GM21619 (cell line): ENCODE measurements around the gene SH3YL1.
"Not testable (repeated sequence)": the region's sequence is repeated elsewhere in the genome, so short reads cannot be mapped to it uniquely, and the experiment has no call there.

Experiments
- ATAC-seq: cut with Tn5 transposase; IDR thresholded peaks from one replicate; pipeline ENCODE4 v1.9.1; 2021; ENCODE audit not compliant: unreplicated experiment

Gene SH3YL1

GRCh38 chr2:185221-185620 is 78.6 kb downstream of the SH3YL1 start:
- no peak for ATAC-seq

GRCh38 chr2:184695-185094 is 79.1 kb downstream of the SH3YL1 start:
- ATAC-seq = no peak

- ATAC-seq = no peak
These were observed 81.2 kb downstream of the SH3YL1 start for GRCh38 chr2:182509-183122.

GRCh38 chr2:180311-180710 is 83.5 kb downstream of the SH3YL1 start:
- ATAC-seq = no peak

GRCh38 chr2:179886-180285 is 83.9 kb downstream of the SH3YL1 start:
- no peak for ATAC-seq

- ATAC-seq = no peak
These were observed 86.1 kb downstream of the SH3YL1 start for GRCh38 chr2:177733-178132.

GRCh38 chr2:176917-177316 is 86.9 kb downstream of the SH3YL1 start:
- no peak for ATAC-seq

GRCh38 chr2:175880-176820 is 87.7 kb downstream of the SH3YL1 start:
- no peak for ATAC-seq

GRCh38 chr2:175161-175786 is 88.6 kb downstream of the SH3YL1 start:
- no peak for ATAC-seq

- ATAC-seq = not testable (repeated sequence)
These were observed 91.7 kb downstream of the SH3YL1 start for GRCh38 chr2:172120-172519.

- ATAC-seq = no peak
These were observed 94.1 kb downstream of the SH3YL1 start for GRCh38 chr2:169741-170140.
